Neural progenitor cell (in vitro differentiated cells): ENCODE results near the gene NTN5.
"Not testable (repeated sequence)": the region's sequence is repeated elsewhere in the genome, so short reads cannot be mapped to it uniquely, and the experiment has no call there.

Experiments
- CTCF ChIP-seq: fragments of 200-600 bp; sonication (generic); IDR thresholded peaks from 2 replicates; pipeline ENCODE4 v1.5.1; 2017; ENCODE audit warnings: antibody characterized with exemption, mild to moderate bottlenecking
- EZH2 ChIP-seq: fragments of 200-600 bp; sonication (generic); IDR thresholded peaks from 2 replicates; pipeline ENCODE4 v1.6.1; 2017; ENCODE audit warnings: antibody characterized with exemption, mild to moderate bottlenecking, moderate library complexity
- EZH2phosphoT487 ChIP-seq: fragments of 200-600 bp; sonication (generic); IDR thresholded peaks from 2 replicates; pipeline ENCODE4 v1.6.1; 2017; ENCODE audit warnings: antibody characterized with exemption

- TF ChIP-seq CTCF, EZH2, EZH2phosphoT487: not testable (repeated sequence)
Observed at GRCh38 chr19:48693629-48694028, 20.8 kb upstream of the NTN5 start.
